GM23338 (cell line): ENCODE results near the gene S100B. TPM values are rescaled to one million over a fixed set of nuclear protein-coding genes. Genes with fewer than 3 reads are reported as not detected.

Experiments used
- ATAC-seq: fragments of 200-7000 bp; cut with Tn5 transposase; 3 replicates; pipeline ENCODE4 v1.9.1; 2020
- DNase-seq: peaks from one replicate; pipeline ENCODE4 v3.0.0-alpha.2; 2015; ENCODE audit warnings: low spot score
- H2AFZ ChIP-seq: fragments of 200-600 bp; sonication (generic); 2 replicates; pipeline ENCODE4 v1.8.0; 2016; ENCODE audit warnings: antibody characterized with exemption, mild to moderate bottlenecking, moderate library complexity
- H3F3A ChIP-seq: fragments of 200-600 bp; sonication (generic); replicated peaks from 2 replicates; pipeline ENCODE4 v1.8.0; 2017; ENCODE audit warnings: antibody characterized with exemption, mixed run types, low read depth
- H3K27ac ChIP-seq: fragments of 200-600 bp; sonication (generic); 2 replicates; pipeline ENCODE4 v1.6.1; 2016; ENCODE audit warnings: low read depth
- H3K27me3 ChIP-seq: fragments of 200-600 bp; sonication (generic); 2 replicates; pipeline ENCODE4 v1.8.0; 2016; ENCODE audit warnings: mild to moderate bottlenecking, mixed run types, moderate library complexity; ENCODE audit not compliant: insufficient read depth
- H3K36me3 ChIP-seq: fragments of 200-600 bp; sonication (generic); 2 replicates; pipeline ENCODE4 v1.8.0; 2016; ENCODE audit warnings: mild to moderate bottlenecking; ENCODE audit not compliant: insufficient read depth
- H3K4me1 ChIP-seq: fragments of 200-600 bp; sonication (generic); 2 replicates; pipeline ENCODE4 v1.8.0; 2016; ENCODE audit warnings: mild to moderate bottlenecking, moderate library complexity; ENCODE audit not compliant: insufficient read depth
- H3K4me2 ChIP-seq: fragments of 200-600 bp; sonication (generic); 2 replicates; pipeline ENCODE4 v1.7.1; 2017; ENCODE audit warnings: mixed run types
- H3K4me3 ChIP-seq: fragments of 200-600 bp; sonication (generic); 2 replicates; pipeline ENCODE4 v1.6.1; 2016; ENCODE audit warnings: mixed run types
- H3K79me2 ChIP-seq: fragments of 200-600 bp; sonication (generic); replicated peaks from 2 replicates; pipeline ENCODE4 v1.8.0; 2017; ENCODE audit warnings: mild to moderate bottlenecking; ENCODE audit not compliant: insufficient read depth
- H3K9me2 ChIP-seq: fragments of 200-600 bp; sonication (generic); 2 replicates; pipeline ENCODE4 v1.8.0; 2017; ENCODE audit not compliant: insufficient read depth
- H4K20me1 ChIP-seq: fragments of 200-600 bp; sonication (generic); replicated peaks from 2 replicates; pipeline ENCODE4 v1.8.0; 2017; ENCODE audit warnings: mild to moderate bottlenecking; ENCODE audit not compliant: insufficient read depth
- H3K27ac Mint-ChIP-seq: 2 replicates; pipeline ENCODE4 v1.8.0; 2020; ENCODE audit warnings: inconsistent platforms, mild to moderate bottlenecking, moderate library complexity, mixed read lengths
- H3K27me3 Mint-ChIP-seq: 3 replicates; pipeline ENCODE4 v1.8.0; 2022; ENCODE audit warnings: low read depth, mild to moderate bottlenecking, moderate library complexity, mixed read lengths, inconsistent platforms; ENCODE audit not compliant: insufficient read depth, poor library complexity
- H3K36me3 Mint-ChIP-seq: 3 replicates; pipeline ENCODE4 v1.8.0; 2021; ENCODE audit warnings: low read depth, mild to moderate bottlenecking, inconsistent platforms, moderate library complexity, mixed read lengths
- H3K4me1 Mint-ChIP-seq: 3 replicates; pipeline ENCODE4 v1.8.0; 2020; ENCODE audit warnings: mild to moderate bottlenecking, inconsistent platforms, mixed read lengths
- H3K4me3 Mint-ChIP-seq: 3 replicates; pipeline ENCODE4 v1.8.0; 2021; ENCODE audit warnings: moderate library complexity, mild to moderate bottlenecking, inconsistent platforms, mixed read lengths
- H3K9me3 Mint-ChIP-seq: 3 replicates; pipeline ENCODE4 v1.8.0; 2020; ENCODE audit warnings: moderate library complexity, mild to moderate bottlenecking, inconsistent platforms, mixed read lengths
- CREB1 ChIP-seq: fragments of 250-450 bp; sonication (Bioruptor Pico); IDR thresholded peaks from 2 replicates; pipeline ENCODE4 v1.5.0; 2020; ENCODE audit warnings: low read depth, mild to moderate bottlenecking, moderate library complexity
- EZH2phosphoT487 ChIP-seq: fragments of 200-600 bp; sonication (generic); IDR thresholded peaks from one replicate; pipeline ENCODE4 v1.8.1; 2018; ENCODE audit warnings: antibody characterized with exemption; ENCODE audit not compliant: unreplicated experiment
- JUNB ChIP-seq: IDR thresholded peaks from one replicate; pipeline ENCODE4 v1.6.1; 2016; ENCODE audit warnings: antibody characterized with exemption; ENCODE audit not compliant: unreplicated experiment
- NANOG ChIP-seq: IDR thresholded peaks from 2 replicates; pipeline ENCODE4 v1.6.1; 2016; ENCODE audit warnings: antibody characterized with exemption, borderline replicate concordance
- POLR2AphosphoS5 ChIP-seq: IDR thresholded peaks from 2 replicates; pipeline ENCODE4 v1.6.1; 2016; ENCODE audit warnings: antibody characterized with exemption, low read depth
- STAT1 ChIP-seq: IDR thresholded peaks from one replicate; pipeline ENCODE4 v1.6.1; 2016; ENCODE audit warnings: antibody characterized with exemption; ENCODE audit not compliant: unreplicated experiment
- ZNF114 ChIP-seq: fragments of 250-450 bp; sonication (Bioruptor Pico); IDR thresholded peaks from 2 replicates; pipeline ENCODE4 v1.5.0; 2020; ENCODE audit warnings: mild to moderate bottlenecking, moderate library complexity
- polyA plus RNA-seq: library from polyadenylated mRNA; unstranded; fragments of >200 nt; fragmentation: Nextera tagmentation; extraction: Ambion mirVana; gene quantifications from 2 replicates; pipeline ENCODE4 v1.2.1, GENCODE V29; 2016
- total RNA-seq: library from RNA; depleted of rRNA; stranded (reverse); fragments of >200 nt; shearing (Covaris generic); gene quantifications from 2 replicates; pipeline ENCODE4 v1.2.3, GENCODE V29; 2014
- TF ChIP-seq, protein P1 (sequence below): IDR thresholded peaks from one replicate; pipeline ENCODE4 v1.6.1; 2018; ENCODE audit warnings: antibody characterized with exemption; ENCODE audit not compliant: unreplicated experiment
- TF ChIP-seq, protein P2 (sequence below): IDR thresholded peaks from 2 replicates; pipeline ENCODE4 v1.6.1; 2016; ENCODE audit warnings: antibody characterized with exemption
- TF ChIP-seq, protein P3 (sequence below): fragments of 250-450 bp; sonication (Bioruptor Pico); IDR thresholded peaks from 2 replicates; pipeline ENCODE4 v1.5.0; 2020; ENCODE audit warnings: mild to moderate bottlenecking, moderate library complexity

The S100B gene
- total and polyA plus RNA-seq, 2 experiments from 2014 or later, result 0.97 to 1.5 TPM

DNA sequence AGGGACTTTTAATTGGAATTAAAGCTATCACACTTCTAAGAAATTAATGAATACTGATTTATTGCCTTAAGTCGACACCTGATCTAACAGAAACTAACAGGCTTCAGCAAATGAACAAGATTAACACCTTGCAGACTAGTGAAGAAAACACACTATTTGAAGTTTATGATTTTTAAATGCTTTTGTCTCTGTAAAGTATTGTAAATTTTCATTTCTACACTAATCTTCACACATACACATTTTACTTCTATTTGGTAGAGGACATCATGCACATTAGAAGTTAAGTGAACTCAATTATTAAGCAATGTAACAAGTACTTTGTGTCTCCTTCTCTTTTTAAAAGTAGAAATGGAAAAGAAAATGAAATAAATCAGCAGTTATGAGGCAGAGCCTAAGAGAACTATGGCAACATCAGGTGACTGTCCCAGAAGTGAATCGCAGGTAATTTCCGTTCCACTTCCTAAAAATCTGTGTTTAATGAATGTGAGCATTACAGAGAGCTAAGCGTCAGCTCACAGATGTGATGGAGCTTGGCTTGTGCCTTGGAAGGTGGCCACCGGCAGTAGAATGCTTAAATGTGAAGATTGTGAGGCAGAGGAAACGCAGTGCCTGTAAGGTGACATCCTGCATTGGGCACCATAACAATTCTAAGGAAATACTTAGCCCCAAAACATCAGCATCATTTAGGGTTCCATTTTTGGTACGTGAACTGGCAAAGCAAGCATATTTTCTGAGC, 31.8 kb upstream of the S100B start:
- no peak for ATAC-seq
- H3K27me3 Mint-ChIP-seq, result peaks cover 10% of the 10 kb centered on the region
- H3K9me3 Mint-ChIP-seq, result no peaks in the 10 kb centered on the region
- H2AFZ ChIP-seq, result no peak overlapping the region
- H3K79me2 ChIP-seq, result peaks cover 47% of the 10 kb centered on the region
- H4K20me1 ChIP-seq, result peaks cover 6% of the 10 kb centered on the region
- no peaks in the 10 kb centered on the region for H3K27me3 ChIP-seq
- H3K27ac ChIP-seq, result no peak overlapping the region
- peaks cover 27% of the 10 kb centered on the region for H3K4me1 ChIP-seq
- H3K4me1 Mint-ChIP-seq, result peaks cover 25% of the 10 kb centered on the region
- H3F3A ChIP-seq, result no peaks in the 10 kb centered on the region
- peak overlapping the region; percentile 78 for H3K4me3 ChIP-seq
- TF ChIP-seq, protein P1, sequence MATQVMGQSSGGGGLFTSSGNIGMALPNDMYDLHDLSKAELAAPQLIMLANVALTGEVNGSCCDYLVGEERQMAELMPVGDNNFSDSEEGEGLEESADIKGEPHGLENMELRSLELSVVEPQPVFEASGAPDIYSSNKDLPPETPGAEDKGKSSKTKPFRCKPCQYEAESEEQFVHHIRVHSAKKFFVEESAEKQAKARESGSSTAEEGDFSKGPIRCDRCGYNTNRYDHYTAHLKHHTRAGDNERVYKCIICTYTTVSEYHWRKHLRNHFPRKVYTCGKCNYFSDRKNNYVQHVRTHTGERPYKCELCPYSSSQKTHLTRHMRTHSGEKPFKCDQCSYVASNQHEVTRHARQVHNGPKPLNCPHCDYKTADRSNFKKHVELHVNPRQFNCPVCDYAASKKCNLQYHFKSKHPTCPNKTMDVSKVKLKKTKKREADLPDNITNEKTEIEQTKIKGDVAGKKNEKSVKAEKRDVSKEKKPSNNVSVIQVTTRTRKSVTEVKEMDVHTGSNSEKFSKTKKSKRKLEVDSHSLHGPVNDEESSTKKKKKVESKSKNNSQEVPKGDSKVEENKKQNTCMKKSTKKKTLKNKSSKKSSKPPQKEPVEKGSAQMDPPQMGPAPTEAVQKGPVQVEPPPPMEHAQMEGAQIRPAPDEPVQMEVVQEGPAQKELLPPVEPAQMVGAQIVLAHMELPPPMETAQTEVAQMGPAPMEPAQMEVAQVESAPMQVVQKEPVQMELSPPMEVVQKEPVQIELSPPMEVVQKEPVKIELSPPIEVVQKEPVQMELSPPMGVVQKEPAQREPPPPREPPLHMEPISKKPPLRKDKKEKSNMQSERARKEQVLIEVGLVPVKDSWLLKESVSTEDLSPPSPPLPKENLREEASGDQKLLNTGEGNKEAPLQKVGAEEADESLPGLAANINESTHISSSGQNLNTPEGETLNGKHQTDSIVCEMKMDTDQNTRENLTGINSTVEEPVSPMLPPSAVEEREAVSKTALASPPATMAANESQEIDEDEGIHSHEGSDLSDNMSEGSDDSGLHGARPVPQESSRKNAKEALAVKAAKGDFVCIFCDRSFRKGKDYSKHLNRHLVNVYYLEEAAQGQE, result no peak
- no peak for TF ChIP-seq ZNF114 (CRISPR knock-in tag)
- no peak for DNase-seq
- H3K4me3 Mint-ChIP-seq, result peak overlapping the region; percentile 93
- no peak overlapping the region for H3K27ac Mint-ChIP-seq
- peak overlapping the region; percentile 79 for H3K4me2 ChIP-seq
- H3K9me2 ChIP-seq, result no peaks in the 10 kb centered on the region
- H3K36me3 ChIP-seq, result no peaks in the 10 kb centered on the region; the same call in 1 of the 2 replicates
- peaks cover 23% of the 10 kb centered on the region for H3K36me3 Mint-ChIP-seq

DNA sequence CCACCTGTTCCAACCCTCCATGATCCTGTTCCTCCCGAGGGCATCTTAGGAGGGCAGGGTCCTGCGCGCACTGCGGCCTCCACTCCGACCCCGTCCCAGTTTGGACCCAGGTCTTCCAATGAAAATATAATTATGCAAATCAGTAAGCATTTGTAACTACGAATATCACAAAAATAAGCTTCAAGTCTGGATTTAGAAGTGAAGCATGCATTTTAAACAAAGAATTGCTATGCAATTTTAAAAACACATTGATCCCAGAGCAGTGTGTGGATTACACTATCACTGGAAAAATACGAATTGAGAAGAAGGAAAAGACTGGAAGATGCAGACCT, 31.3 kb upstream of the S100B start:
- H3K4me3 Mint-ChIP-seq, result peak overlapping the region; percentile 93
- peak overlapping the region; percentile 89 for H3K27ac Mint-ChIP-seq
- Histone ChIP-seq H3K27ac (no peak overlapping the region), H3K4me3 (peak overlapping the region; percentile 78), H3K4me1 (peaks cover 27% of the 10 kb centered on the region), H3F3A (no peaks in the 10 kb centered on the region), H3K36me3 (no peaks in the 10 kb centered on the region; the same call in 1 of the 2 replicates), H2AFZ (peak overlapping the region; percentile 83), H3K4me2 (peak overlapping the region; percentile 79), H3K79me2 (peaks cover 47% of the 10 kb centered on the region), H3K9me2 (no peaks in the 10 kb centered on the region), H4K20me1 (peaks cover 6% of the 10 kb centered on the region), H3K27me3 (no peaks in the 10 kb centered on the region)
- H3K36me3 Mint-ChIP-seq, result peaks cover 19% of the 10 kb centered on the region
- peaks cover 10% of the 10 kb centered on the region for H3K27me3 Mint-ChIP-seq
- ATAC-seq, result peak; percentile 12; the same call in 2 of the 3 replicates
- DNase-seq, result no peak
- peaks cover 25% of the 10 kb centered on the region for H3K4me1 Mint-ChIP-seq
- no peaks in the 10 kb centered on the region for H3K9me3 Mint-ChIP-seq
- no peak for TF ChIP-seq EZH2phosphoT487
- TF ChIP-seq JUNB, result no peak
- TF ChIP-seq, protein P2, sequence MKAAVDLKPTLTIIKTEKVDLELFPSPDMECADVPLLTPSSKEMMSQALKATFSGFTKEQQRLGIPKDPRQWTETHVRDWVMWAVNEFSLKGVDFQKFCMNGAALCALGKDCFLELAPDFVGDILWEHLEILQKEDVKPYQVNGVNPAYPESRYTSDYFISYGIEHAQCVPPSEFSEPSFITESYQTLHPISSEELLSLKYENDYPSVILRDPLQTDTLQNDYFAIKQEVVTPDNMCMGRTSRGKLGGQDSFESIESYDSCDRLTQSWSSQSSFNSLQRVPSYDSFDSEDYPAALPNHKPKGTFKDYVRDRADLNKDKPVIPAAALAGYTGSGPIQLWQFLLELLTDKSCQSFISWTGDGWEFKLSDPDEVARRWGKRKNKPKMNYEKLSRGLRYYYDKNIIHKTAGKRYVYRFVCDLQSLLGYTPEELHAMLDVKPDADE, result no peak
- TF ChIP-seq, protein P3, sequence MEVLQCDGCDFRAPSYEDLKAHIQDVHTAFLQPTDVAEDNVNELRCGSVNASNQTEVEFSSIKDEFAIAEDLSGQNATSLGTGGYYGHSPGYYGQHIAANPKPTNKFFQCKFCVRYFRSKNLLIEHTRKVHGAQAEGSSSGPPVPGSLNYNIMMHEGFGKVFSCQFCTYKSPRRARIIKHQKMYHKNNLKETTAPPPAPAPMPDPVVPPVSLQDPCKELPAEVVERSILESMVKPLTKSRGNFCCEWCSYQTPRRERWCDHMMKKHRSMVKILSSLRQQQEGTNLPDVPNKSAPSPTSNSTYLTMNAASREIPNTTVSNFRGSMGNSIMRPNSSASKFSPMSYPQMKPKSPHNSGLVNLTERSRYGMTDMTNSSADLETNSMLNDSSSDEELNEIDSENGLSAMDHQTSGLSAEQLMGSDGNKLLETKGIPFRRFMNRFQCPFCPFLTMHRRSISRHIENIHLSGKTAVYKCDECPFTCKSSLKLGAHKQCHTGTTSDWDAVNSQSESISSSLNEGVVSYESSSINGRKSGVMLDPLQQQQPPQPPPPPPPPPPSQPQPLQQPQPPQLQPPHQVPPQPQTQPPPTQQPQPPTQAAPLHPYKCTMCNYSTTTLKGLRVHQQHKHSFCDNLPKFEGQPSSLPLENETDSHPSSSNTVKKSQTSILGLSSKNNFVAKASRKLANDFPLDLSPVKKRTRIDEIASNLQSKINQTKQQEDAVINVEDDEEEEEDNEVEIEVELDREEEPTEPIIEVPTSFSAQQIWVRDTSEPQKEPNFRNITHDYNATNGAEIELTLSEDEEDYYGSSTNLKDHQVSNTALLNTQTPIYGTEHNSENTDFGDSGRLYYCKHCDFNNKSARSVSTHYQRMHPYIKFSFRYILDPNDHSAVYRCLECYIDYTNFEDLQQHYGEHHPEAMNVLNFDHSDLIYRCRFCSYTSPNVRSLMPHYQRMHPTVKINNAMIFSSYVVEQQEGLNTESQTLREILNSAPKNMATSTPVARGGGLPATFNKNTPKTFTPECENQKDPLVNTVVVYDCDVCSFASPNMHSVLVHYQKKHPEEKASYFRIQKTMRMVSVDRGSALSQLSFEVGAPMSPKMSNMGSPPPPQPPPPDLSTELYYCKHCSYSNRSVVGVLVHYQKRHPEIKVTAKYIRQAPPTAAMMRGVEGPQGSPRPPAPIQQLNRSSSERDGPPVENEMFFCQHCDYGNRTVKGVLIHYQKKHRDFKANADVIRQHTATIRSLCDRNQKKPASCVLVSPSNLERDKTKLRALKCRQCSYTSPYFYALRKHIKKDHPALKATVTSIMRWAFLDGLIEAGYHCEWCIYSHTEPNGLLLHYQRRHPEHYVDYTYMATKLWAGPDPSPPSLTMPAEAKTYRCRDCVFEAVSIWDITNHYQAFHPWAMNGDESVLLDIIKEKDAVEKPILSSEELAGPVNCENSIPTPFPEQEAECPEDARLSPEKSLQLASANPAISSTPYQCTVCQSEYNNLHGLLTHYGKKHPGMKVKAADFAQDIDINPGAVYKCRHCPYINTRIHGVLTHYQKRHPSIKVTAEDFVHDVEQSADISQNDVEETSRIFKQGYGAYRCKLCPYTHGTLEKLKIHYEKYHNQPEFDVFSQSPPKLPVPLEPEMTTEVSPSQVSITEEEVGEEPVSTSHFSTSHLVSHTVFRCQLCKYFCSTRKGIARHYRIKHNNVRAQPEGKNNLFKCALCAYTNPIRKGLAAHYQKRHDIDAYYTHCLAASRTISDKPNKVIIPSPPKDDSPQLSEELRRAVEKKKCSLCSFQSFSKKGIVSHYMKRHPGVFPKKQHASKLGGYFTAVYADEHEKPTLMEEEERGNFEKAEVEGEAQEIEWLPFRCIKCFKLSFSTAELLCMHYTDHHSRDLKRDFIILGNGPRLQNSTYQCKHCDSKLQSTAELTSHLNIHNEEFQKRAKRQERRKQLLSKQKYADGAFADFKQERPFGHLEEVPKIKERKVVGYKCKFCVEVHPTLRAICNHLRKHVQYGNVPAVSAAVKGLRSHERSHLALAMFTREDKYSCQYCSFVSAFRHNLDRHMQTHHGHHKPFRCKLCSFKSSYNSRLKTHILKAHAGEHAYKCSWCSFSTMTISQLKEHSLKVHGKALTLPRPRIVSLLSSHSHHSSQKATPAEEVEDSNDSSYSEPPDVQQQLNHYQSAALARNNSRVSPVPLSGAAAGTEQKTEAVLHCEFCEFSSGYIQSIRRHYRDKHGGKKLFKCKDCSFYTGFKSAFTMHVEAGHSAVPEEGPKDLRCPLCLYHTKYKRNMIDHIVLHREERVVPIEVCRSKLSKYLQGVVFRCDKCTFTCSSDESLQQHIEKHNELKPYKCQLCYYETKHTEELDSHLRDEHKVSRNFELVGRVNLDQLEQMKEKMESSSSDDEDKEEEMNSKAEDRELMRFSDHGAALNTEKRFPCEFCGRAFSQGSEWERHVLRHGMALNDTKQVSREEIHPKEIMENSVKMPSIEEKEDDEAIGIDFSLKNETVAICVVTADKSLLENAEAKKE (CRISPR knock-in tag), result no peak
- no peak for TF ChIP-seq NANOG
- no peak for TF ChIP-seq STAT1
- no peak for TF ChIP-seq POLR2AphosphoS5
- no peak for TF ChIP-seq CREB1 (CRISPR knock-in tag)
